LoVo (cell line): Measurements from ENCODE around the gene COCH.
"Not testable (repeated sequence)": the region's sequence is repeated elsewhere in the genome, so short reads cannot be mapped to it uniquely, and the experiment has no call there.

Experiments
- DNase-seq: peaks from one replicate; pipeline ENCODE4 v3.0.0-alpha.2; 2016; ENCODE audit warnings: low spot score

COCH gene

DNA sequence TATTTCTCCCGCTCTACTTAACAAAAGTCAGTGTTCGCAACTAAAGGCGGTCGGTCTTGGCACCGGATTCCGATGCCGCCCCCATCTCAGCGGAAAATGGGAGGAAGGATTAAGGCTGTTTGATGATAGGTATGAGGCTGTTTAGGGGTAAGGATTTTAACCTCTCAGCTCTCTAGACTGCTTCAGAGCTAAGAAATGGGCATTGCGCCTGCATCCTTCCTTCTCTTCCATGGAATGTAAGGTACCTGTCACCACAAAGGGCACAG is 1.4 kb downstream of the COCH start:
- DNase-seq, result no peak

DNA sequence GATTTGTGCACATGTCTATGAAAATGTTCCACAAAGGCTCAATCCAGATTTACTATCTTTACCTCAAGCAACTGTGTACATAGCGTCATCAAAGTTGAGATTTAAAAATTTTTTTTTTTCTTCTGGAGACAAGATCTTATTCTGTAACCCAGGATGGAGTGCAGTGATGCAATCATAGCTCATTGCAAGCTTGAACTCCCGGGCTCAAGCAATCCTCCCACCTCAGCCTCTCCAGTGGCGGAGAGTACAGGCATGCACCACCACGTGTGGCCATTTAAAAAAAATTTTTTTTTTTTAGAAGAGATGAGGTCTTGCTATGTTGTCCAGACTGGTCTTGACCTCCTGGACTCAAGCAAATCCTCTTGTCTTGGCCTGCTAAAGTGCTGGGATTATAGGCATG is 2.3 kb downstream of the COCH start:
- DNase-seq, result no peak

DNA sequence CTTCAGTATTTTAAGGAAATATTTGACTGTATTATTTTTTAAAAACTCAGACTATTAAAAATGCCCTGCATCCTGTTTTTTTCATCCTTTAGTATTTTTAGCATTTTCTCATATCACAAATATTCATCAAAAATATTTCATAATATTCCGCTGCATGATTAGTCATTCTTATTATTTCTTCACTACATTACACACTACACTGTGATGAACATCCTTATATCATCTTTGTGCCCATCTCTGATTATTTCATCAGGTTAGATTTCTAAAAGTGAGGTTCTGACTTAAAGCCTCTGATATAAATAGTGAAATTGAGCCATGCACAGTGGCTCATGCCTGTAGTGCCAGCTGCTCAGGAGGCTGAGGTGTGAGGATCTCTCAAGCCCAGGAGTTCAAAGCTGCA is 8.1 kb downstream of the COCH start:
- no peak for DNase-seq

DNA sequence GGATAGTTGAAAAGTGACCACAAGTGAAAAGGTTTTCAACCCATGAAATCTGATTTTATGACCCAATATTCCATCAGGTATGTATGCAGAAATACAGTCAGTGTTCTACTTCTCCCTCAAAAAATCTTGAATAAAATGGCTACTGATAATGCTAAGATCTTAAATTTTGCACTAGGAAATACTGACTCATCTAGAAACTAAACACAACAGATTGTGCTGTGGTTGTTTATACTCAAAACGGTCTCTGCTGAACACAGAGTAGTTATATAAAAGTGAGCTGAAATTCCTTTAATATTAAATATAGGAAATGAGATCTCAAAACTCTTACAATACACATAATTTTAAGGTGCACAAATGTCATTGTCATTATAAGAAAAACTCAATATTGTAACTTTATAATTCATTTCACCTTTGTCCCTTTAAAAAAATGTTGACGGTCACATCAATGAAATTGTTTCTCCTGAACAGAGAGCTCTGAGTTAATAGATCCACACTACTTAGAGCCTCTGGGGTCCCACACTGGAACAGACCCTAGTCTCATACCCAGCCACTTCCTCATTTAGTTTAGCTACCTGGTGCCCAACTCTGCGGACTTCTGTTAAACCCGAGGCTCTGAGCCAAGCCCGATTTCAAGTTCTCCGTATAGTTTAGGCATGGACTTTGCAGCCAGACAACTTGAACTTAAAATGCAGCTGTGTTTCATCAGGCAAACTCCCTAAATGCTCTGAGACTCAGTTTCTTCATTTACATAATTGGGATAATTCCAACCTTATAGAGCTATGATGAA is 9.3 kb downstream of the COCH start:
- DNase-seq, result no peak

DNA sequence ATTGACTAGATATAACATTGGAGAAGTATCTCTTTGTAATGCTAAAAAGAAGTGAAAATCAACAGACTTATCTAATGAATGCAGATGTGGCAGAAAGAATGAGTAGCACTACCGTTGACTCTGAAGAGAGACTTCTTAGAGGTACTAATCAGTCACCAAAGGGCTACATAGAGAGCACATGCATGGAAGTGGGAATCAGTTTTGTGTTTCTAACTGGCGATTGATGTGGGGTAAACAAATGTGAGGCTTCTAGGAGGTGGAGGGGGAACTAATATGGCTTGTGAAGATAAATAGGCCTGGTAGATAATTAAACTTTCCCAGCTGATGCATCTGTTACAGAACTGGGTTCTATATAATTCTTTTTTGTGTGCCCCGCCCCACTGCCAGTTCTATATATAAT is 10.5 kb downstream of the COCH start:
- no peak for DNase-seq

DNA sequence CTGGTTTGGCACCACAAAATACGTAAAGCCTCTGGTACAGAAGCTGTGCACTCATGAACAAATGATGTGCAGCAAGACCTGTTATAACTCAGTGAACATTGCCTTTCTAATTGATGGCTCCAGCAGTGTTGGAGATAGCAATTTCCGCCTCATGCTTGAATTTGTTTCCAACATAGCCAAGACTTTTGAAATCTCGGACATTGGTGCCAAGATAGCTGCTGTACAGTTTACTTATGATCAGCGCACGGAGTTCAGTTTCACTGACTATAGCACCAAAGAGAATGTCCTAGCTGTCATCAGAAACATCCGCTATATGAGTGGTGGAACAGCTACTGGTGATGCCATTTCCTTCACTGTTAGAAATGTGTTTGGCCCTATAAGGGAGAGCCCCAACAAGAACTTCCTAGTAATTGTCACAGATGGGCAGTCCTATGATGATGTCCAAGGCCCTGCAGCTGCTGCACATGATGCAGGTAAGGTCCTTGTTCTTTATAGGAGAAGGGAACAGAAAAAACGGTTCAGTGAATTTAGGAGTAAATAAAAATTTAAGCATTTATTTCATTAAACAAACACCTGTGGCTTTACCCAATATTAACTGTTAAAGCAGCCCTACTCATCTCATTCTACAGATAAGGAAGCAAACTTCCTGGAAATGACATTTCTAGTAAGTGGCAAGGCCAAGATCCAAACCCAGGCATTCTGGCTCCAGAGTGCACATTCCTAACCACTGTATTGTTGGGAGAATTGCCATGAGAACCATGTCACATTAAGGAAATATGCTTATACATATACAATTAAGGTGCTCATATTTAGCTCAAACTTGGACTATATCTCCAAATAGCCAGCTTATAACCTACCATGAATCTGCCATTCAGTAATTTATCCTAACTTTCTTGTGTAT is 11.7 kb downstream of the COCH start:
- no peak for DNase-seq

DNA sequence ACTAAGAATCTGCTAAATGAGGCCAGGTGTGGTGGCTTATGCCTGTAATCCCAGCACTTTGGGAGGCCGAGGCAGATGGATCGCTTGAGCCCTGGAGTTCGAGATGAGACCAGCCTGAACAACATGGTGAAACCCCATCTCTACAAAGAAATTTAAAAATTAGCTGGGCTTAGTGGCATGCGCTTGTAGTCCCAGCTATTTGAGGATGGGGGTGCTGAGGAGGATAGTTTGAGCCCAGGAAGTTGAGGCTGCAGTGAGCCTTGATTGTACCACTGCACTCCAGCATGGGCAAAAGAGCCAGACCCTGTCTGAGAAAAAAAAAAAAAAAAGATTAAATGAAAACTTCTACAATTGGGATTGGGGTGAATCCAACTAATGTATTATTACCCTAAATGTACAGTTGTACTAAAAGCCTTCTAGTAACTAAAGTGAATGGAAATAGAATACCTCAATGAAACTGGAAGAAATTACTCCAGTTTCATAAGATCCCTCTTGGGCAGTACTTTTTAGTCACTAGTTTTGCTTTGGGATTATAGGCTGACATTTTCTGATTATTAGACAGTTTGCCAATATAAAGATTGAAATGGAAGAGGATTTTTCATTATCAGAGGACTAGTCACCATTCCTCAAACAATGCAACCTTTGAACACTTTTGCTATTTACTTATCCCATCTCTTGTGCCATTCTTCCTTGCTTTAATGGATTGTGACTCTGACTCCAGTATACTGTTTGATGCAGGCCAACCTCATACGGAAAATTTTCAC is 14.3 kb downstream of the COCH start:
- DNase-seq, result no peak

DNA sequence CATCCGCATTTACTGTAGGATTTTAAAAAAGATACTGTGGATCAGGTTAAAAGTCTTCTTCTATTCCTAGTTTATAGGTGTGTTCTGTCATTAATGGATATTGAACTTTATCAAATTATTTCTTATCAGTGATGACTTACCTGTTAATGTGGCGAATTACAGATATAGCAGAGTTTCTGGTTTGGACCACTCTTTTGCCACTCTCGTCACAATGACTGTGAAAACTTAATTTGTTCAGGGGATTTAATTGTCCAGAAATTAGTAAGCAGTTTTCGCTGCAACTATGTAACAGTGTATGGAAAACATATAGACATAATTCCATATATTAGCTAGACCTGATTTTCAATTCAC is 14.9 kb downstream of the COCH start:
- no peak for DNase-seq

DNA sequence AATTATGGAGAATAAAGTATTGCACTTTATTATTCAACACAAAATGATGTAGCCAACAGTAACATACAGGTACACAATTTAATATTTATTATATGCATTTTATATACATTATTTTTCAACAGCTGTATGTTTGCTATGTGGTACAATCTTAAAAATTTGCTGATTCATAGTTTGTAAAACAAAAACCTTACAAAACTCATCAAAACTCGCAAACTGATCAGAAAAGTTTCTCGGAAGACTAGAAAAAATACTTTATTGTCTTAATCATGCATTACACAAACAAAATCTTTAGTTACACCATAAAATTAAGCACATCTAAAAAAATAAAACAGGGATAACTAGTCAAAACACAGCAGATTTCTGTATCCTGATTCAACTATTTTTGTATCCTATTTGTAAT is 19.5 kb downstream of the COCH start:
- no peak for DNase-seq

DNA sequence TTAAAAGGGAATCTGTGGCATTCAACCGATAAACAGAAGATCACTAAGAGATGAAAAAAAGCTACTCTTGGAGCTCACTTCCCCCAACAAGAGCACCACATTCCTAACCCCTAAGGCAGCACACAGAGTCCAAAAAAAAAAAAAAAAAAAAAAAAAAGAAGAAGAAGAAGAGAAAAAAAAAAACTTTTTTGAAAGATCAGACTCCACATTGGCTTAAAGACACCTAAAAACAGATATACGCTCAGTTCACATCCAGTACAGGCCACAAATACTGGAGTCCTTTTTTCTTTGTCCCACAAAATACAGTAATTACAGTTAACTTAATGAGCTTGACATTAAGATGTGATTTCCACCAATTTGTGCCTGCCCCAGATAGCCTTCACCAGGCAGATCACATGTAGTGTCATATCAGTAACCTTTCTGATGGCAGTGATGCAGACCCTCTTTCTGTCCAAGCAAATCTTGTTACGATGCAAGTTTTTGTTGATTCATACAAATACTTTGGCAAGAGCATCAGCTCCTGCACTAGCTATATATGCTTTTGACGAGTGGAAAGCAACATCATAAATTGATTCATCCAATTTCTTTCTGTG is 20.7 kb downstream of the COCH start:
- DNase-seq, result no peak

DNA sequence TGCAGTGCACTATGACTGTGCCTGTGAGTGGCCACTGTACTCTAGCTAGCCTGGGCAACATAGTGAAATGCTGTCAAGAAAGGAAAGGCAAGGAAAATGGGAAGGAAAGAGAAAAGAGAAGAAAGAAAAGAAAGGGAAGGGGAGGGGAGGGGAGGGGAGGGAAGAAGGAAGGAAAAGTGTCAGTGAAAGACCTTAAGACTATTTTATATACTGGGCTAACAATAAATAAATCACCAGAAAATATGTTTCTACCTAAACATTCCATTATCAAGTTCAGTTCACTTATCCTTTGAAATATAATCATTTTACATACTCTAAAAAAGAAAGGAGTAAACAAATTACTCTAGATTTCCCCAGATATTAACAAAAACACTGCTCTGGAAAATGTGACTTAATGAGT is 22.1 kb downstream of the COCH start:
- no peak for DNase-seq

DNA sequence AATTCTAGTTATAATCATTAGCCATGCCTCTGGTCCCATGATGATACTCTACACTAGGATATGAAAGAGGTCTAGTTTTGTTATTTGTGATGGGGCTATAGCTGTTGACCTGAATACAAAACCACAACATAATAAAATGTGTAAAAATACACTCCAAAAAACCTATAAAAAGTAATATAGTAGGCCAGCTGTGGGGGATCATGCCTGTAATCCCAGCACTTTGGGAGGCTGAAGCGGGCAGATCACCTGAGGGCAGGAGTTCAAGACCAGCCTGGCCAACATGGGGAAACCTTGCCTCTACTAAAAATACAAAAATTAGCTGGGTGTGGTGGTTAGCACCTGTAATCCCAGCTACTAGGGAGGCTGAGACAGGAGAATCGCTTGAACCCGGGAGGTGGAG is 22.8 kb downstream of the COCH start:
- not testable (repeated sequence) for DNase-seq

DNA sequence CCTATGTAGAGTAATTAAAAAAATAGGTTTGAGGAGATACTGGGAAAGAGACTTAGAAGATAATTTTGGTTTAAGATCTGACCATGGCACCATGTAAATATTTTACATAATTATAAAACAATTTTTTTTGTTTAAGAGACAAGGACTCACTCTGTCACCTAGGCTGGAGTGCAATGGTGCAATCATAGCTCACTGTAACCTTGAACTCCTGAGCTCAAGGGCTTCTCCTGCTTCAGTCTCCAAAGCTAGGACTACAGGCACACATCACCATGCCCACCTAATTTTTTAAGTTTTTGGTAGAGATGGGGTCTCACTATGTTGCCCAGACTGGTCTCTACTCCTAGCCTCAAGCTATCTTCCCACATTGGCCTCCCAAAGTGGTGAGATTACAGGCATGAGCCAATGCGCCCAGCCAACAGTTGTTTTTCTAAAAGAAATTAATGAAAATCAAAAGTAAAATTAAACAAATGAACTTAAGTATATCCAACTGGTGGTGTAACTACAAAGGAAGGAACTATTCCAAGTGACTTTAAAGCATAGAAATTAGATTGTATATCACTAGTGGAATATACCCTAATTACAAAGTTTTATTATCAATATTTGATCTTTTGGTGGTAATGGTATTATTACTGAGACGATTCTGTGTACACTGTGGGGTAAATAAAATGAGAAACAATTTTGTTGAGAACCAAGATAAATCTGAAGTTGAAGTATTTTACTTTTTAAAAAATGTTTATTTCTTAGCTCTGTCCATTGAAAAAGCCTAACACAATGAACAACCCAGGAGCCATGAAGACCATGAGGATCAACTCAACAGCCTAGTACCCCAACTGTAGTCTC is 29.1 kb downstream of the COCH start:
- DNase-seq, result no peak

DNA sequence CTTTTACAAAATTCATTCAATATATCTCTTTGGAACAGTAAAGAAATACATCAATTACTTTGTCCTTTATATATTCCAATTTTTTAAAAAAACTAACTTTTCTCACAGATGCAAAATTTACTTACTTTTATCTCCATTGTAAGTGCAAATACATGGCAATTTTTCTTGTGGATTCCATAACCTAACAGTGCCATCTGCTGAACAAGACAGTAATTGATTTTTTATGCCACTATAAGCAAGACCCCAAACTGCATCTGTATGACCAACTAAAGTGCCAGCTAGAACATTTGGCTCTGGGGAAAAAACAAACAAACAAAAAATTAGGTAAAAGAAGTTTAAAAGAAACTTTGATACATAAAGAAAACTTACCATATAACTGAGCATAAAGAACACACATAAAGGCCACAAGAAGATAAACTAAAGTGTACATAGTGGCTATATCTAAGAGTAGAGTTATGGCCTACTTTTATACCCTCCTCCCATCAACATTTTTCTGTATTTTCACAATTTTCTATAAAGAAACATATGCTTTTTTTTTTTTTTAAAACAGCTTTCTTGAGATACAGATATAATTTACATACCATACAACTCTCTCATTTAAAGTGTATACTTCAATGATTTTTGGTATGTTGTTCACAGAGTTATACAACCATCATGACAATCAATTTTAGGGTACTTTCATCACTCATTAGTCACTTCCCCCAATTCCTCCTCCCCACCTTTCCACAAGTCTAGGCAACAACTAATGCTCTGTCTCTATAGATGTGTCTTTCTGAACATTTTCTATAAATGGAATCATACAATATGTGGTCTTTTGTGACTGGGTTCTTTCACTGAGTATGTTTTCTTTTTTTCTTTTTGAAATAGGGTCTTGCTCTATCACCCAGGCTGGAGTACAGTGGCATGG is 32.6 kb downstream of the COCH start:
- DNase-seq, result no peak

DNA sequence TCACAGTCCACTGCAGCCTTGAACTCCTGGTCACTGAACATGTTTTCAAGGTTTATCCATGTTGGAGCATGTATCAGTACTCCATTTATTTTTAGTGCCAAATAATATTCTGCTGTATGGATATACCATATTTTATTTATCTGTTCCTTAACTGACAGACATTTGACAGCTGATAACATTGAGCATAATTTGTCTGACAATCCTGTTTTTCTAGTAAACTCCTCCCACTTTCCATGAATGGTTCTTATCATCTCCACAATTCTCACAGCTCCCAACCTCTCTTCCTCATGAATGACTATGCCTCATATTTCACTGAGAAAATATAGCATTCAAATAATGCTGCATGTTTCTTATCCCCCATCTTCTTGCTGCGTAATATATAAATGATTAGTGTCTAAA is 33.3 kb downstream of the COCH start:
- no peak for DNase-seq

DNA sequence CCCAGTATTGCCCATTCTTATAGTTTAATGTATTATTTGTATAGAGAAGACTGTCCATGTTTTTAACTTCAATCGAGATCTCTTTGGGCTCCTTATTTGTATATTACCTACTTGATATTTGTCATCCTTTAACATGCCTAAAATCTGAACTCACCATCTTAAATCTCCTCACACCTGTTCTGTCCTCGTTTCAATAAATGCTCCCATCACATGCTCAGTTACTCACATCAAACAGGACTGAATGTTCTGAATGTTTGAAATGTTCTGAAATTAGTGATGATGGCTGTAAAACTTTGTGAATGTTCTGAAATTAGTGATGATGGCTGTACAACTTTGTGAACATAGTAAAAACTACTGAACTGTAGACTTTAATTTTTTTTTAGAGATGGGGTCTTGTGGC is 34.5 kb downstream of the COCH start:
- DNase-seq, result no peak

DNA sequence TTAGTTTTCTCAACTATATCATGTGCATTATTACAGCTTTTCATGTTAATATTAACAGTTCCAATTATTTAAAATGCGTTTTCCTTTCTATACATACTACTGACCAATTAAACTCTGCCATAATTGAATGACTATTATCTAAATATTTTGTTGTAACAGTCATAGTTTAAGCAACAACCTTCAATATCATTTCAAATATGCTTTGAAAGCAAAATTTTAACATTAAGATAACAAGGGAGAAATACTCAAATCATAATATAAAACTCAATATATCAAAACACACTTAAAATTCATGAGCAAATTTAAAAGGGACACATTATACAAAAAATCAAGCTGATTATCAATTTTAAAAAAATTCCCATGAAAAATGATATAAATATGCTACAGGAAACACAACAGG is 40.5 kb downstream of the COCH start:
- no peak for DNase-seq

DNA sequence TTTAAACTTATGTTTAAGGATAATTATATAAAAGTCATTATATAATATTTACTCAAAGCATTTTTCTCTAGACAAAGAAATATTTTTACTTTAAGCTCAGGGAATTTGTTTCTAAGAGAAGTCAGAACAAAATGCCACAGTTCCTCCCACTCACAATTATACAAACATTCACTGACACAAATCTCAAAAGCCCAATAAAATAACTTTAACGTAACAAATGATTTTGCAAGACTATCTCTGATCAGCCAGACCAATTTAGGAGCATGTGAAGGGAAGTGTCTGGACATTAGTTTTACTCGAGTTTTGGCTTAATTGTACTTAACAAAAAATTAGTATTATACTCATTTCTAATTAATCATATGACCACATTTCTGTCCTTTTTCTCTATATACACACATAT is 41.2 kb downstream of the COCH start:
- no peak for DNase-seq

DNA sequence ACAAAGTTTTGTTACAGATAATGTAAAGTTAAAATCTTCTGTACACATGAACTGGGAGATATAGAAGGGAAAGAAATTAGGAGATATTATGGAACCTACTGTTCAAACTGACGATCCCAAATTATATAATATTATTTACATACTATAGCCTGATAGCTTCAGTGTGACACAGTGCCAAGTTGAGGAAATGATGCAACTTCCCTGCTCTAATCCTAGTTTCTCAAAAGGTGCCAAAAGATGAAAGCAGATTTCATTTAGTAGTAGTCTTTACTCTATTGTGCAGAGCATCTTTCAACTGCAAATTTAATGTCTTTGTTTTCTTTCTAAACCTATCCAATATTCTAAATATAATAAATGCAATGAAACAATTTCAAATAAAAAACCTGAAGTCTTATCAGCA is 46.9 kb downstream of the COCH start:
- no peak for DNase-seq

DNA sequence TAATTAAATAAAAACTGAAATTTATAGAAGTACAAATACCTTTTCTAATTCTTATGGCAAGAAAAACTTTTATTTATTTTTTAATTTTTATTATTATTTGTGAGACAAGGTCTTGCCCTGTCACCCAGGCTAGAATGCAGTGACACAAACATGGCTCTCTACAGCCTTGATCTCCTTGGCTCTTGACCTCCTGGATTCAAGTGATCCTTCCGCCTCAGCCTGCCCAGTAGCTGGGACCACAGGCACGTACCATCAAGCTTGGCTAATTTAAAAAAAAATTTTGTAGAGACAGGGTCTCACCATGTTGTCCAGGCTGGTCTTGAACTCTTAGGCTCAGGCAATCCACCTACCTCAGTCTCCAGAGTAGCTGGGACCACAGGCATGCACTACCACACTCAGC is 47.4 kb downstream of the COCH start:
- no peak for DNase-seq

DNA sequence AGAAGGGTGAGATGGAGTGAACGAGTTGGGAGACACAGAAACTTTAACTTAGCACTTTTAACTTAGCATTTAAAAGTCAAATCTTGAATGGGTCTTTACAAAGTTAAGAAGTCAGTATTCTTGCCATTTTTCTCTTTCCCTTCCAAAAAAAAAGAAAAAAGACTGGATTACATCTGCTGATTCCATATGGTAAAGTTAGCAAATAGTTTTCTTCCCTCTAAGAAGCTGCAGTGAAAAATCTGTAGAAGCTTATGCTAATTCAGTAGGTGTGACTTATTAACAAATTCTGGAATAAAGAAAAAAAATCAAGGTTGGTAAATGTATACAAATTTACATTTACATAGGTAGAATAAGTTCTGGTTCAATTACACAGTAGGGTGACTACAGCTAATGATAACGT is 50.9 kb downstream of the COCH start:
- no peak for DNase-seq
